ENCODE measurements around the gene DDX54. TPM values are rescaled to one million over a fixed set of nuclear protein-coding genes. Genes with fewer than 3 reads are reported as not detected.

DDX54 gene
- total RNA-seq, 3 donors from 2014 or later, result 46.4 to 60.6 (median 53.2) TPM

GRCh38 chr12:113202300-113203075 is 17.2 kb upstream of the DDX54 start:
- H3K36me3 ChIP-seq (ENCODE audit: low read depth), result no peaks in the 10 kb centered on the region
- no peaks in the 10 kb centered on the region for H3K9me3 ChIP-seq
- H3K4me3 ChIP-seq, result no peak overlapping the region
- ATAC-seq (peak; percentile 14), DNase-seq (peak in 1 of 3 donors; percentile 12)
- intact Hi-C loops (cut with DNase I, micrococcal nuclease), result no loop called here
- H3K4me1 ChIP-seq (ENCODE audit: low read depth), result peaks cover 2% of the 10 kb centered on the region
- no peak for TF ChIP-seq CTCF (IDR thresholded peaks at IDR 0.05)

GRCh38 chr12:113201187-113202177 is 16.2 kb upstream of the DDX54 start:
- no peaks in the 10 kb centered on the region for H3K4me1 ChIP-seq (ENCODE audit: low read depth)
- no peak for TF ChIP-seq CTCF (IDR thresholded peaks at IDR 0.05)
- ATAC-seq (no peak), DNase-seq (peak in 1 of 3 donors; percentile 22)
- H3K9me3 ChIP-seq, result no peaks in the 10 kb centered on the region
- intact Hi-C loops (cut with DNase I, micrococcal nuclease), result no loop called here
- H3K36me3 ChIP-seq (ENCODE audit: low read depth), result no peaks in the 10 kb centered on the region
- no peak overlapping the region for H3K4me3 ChIP-seq

GRCh38 chr12:113200021-113200797 is 14.9 kb upstream of the DDX54 start:
- TF ChIP-seq CTCF (IDR thresholded peaks at IDR 0.05), result no peak
- intact Hi-C loops (cut with DNase I, micrococcal nuclease), result no loop called here
- no peaks in the 10 kb centered on the region for H3K9me3 ChIP-seq
- ATAC-seq (no peak), DNase-seq (no peak)
- H3K4me1 ChIP-seq (ENCODE audit: low read depth), result no peaks in the 10 kb centered on the region
- H3K36me3 ChIP-seq (ENCODE audit: low read depth), result no peaks in the 10 kb centered on the region
- H3K4me3 ChIP-seq, result no peak overlapping the region

- no peak for TF ChIP-seq CTCF (IDR thresholded peaks at IDR 0.05)
- no peak for ATAC-seq
- Histone ChIP-seq H3K4me3 (no peak overlapping the region), H3K4me1 (ENCODE audit: low read depth) (peaks cover 4% of the 10 kb centered on the region), H3K9me3 (no peaks in the 10 kb centered on the region), H3K36me3 (ENCODE audit: low read depth) (no peaks in the 10 kb centered on the region)
- no peak for DNase-seq
- intact Hi-C loops (cut with DNase I, micrococcal nuclease), result no loop called here
These were observed 13.0 kb upstream of the DDX54 start for GRCh38 chr12:113198296-113198695.

- H3K4me3 ChIP-seq, result no peak overlapping the region
- H3K9me3 ChIP-seq, result no peaks in the 10 kb centered on the region
- DNase-seq (no peak), ATAC-seq (no peak)
- TF ChIP-seq CTCF (IDR thresholded peaks at IDR 0.05), result no peak
- intact Hi-C loops (cut with DNase I, micrococcal nuclease), result no loop called here
- H3K36me3 ChIP-seq (ENCODE audit: low read depth), result no peaks in the 10 kb centered on the region
- peaks cover 4% of the 10 kb centered on the region for H3K4me1 ChIP-seq (ENCODE audit: low read depth)
These were observed 12.3 kb upstream of the DDX54 start for GRCh38 chr12:113197518-113198077.
